SK-N-SH (cell line): ENCODE measurements around the gene ZRANB2. TPM values are rescaled to one million over a fixed set of nuclear protein-coding genes. Genes with fewer than 3 reads are reported as not detected.

Experiments used
- CTCF ChIA-PET: fragments of 300-600, 350-600 bp; formaldehyde crosslinking; extraction: SDS; loops from one replicate; lab custom pipeline; 2021; lab: Yijun Ruan, JAX
- POLR2A ChIA-PET: fragments of 350-600 bp; sonication (Branson Sonifier 250); formaldehyde crosslinking; extraction: SDS; loops from one replicate; lab custom pipeline; 2020; ENCODE audit warnings: antibody characterized with exemption, inconsistent platforms; lab: Yijun Ruan, JAX
- DNase-seq: peaks from one replicate; pipeline ENCODE4 v3.0.0; 2012
- H2AFZ ChIP-seq: fragments of 200-600 bp; sonication (generic); 2 replicates; pipeline ENCODE4 v1.8.1; 2016; ENCODE audit warnings: antibody characterized with exemption, mild to moderate bottlenecking, low read depth
- H3F3A ChIP-seq: fragments of 200-600 bp; sonication (generic); replicated peaks from 2 replicates; pipeline ENCODE3; 2016; ENCODE audit warnings: antibody characterized with exemption, mild to moderate bottlenecking; ENCODE audit not compliant: insufficient read depth
- H3K27ac ChIP-seq, 2 experiments: fragments of 200-500 bp in 1 of 2; fragments of 200-600 bp in 1 of 2; sonication (Bioruptor generic) in 1 of 2; sonication (generic), shearing (Covaris generic) in 1 of 2; 2 replicates each; pipeline versions ENCODE4 v1.5.1 to v1.6.1; 2014 to 2016; ENCODE audit warnings: low read depth in 2 of 2, inconsistent platforms in 1 of 2, low read length in 1 of 2, mild to moderate bottlenecking in 1 of 2, mixed read lengths in 1 of 2
- H3K27me3 ChIP-seq: fragments of 200-600 bp; sonication (generic), shearing (Covaris generic); 2 replicates; pipeline ENCODE4 v1.6.1; 2016; ENCODE audit warnings: mixed run types; ENCODE audit not compliant: insufficient read depth
- H3K36me3 ChIP-seq, 2 experiments: fragments of 200-500 bp in 1 of 2; fragments of 200-600 bp in 1 of 2; sonication (Bioruptor generic) in 1 of 2; sonication (generic) in 1 of 2; replicated peaks in 1 of 2; 2 replicates each; pipeline versions ENCODE3 to v1.5.1; 2014 to 2016; ENCODE audit warnings: low read length in 1 of 2, mild to moderate bottlenecking in 1 of 2; ENCODE audit not compliant: insufficient read depth in 2 of 2, control insufficient read depth in 1 of 2
- H3K4me1 ChIP-seq, 2 experiments: fragments of 200-500 bp in 1 of 2; fragments of 200-600 bp in 1 of 2; sonication (Bioruptor generic) in 1 of 2; sonication (generic), shearing (Covaris generic) in 1 of 2; 2 replicates each; pipeline versions ENCODE4 v1.5.1 to v1.6.1; 2014 to 2016; ENCODE audit warnings: low read depth in 1 of 2, low read length in 1 of 2, mixed run types in 1 of 2; ENCODE audit not compliant: insufficient read depth in 2 of 2, control insufficient read depth in 1 of 2
- H3K4me2 ChIP-seq: fragments of 200-600 bp; sonication (generic), shearing (Covaris generic); 2 replicates; pipeline ENCODE4 v1.6.1; 2017; ENCODE audit warnings: mixed run types
- H3K4me3 ChIP-seq, 2 experiments: fragments of 200-500 bp in 1 of 2; fragments of 200-600 bp in 1 of 2; sonication (Bioruptor generic) in 1 of 2; sonication (generic), shearing (Covaris generic) in 1 of 2; 2 replicates each; pipeline versions ENCODE4 v1.5.1 to v1.8.1; 2014 to 2016; ENCODE audit warnings: low read depth in 2 of 2, inconsistent platforms in 1 of 2, low read length in 1 of 2, mild to moderate bottlenecking in 1 of 2, mixed read lengths in 1 of 2, moderate library complexity in 1 of 2
- H3K79me2 ChIP-seq: fragments of 200-600 bp; sonication (generic); 2 replicates; pipeline ENCODE4 v1.8.1; 2017; ENCODE audit warnings: mild to moderate bottlenecking; ENCODE audit not compliant: insufficient read depth
- H3K9ac ChIP-seq: fragments of 200-600 bp; sonication (generic); 2 replicates; pipeline ENCODE4 v1.6.1; 2017; ENCODE audit warnings: mixed run types
- H3K9me2 ChIP-seq: fragments of 200-600 bp; sonication (generic); 2 replicates; pipeline ENCODE4 v1.6.1; 2017; ENCODE audit warnings: mixed run types
- H3K9me3 ChIP-seq: fragments of 200-600 bp; sonication (generic); 2 replicates; pipeline ENCODE4 v1.6.1; 2017; ENCODE audit warnings: mixed run types, mild to moderate bottlenecking, moderate library complexity
- H4K20me1 ChIP-seq: fragments of 200-600 bp; sonication (generic); 2 replicates; pipeline ENCODE4 v1.6.1; 2017; ENCODE audit warnings: mild to moderate bottlenecking, mixed run types; ENCODE audit not compliant: insufficient read depth
- ELF1 ChIP-seq: IDR thresholded peaks from 2 replicates; pipeline ENCODE4 v1.4.0; 2012
- EP300 ChIP-seq, 2 experiments: IDR thresholded peaks; 2 replicates each; pipeline versions ENCODE4 v1.4.0 to v1.6.1; 2012; ENCODE audit warnings: borderline replicate concordance in 1 of 2, low read depth in 1 of 2, low read length in 1 of 2
- FOSL2 ChIP-seq: IDR thresholded peaks from 2 replicates; pipeline ENCODE4 v1.4.0; 2012; ENCODE audit warnings: low read depth, mild to moderate bottlenecking, moderate library complexity, borderline replicate concordance
- FOXM1 ChIP-seq: IDR thresholded peaks from 2 replicates; pipeline ENCODE4 v1.4.0; 2012; ENCODE audit warnings: low read depth, mild to moderate bottlenecking
- GATA2 ChIP-seq: sonication (generic); formaldehyde crosslinking; IDR thresholded peaks from 2 replicates; pipeline ENCODE4 v1.5.0; 2020; ENCODE audit warnings: mild to moderate bottlenecking, missing genetic modification reagents
- MXI1 ChIP-seq: IDR thresholded peaks from 2 replicates; pipeline ENCODE4 v1.6.1; 2012; ENCODE audit warnings: mild to moderate bottlenecking, low read depth, low read length, improper control_type of control experiment
- NRF1 ChIP-seq: IDR thresholded peaks from 2 replicates; pipeline ENCODE4 v1.6.1; 2012; ENCODE audit warnings: low read depth, mild to moderate bottlenecking, low read length
- POLR2AphosphoS5 ChIP-seq: IDR thresholded peaks from 2 replicates; pipeline ENCODE4 v1.6.1; 2012; ENCODE audit warnings: low read depth, low read length
- RFX5 ChIP-seq: IDR thresholded peaks from 2 replicates; pipeline ENCODE4 v1.6.1; 2012; ENCODE audit warnings: mild to moderate bottlenecking, improper control_type of control experiment, low read length
- RXRA ChIP-seq: IDR thresholded peaks from 2 replicates; pipeline ENCODE4 v1.4.0; 2012; ENCODE audit warnings: low read depth, mild to moderate bottlenecking, borderline replicate concordance
- SIN3A ChIP-seq: IDR thresholded peaks from 2 replicates; pipeline ENCODE4 v1.6.1; 2012; ENCODE audit warnings: low read depth, mild to moderate bottlenecking, low read length, moderate library complexity, borderline replicate concordance
- SMC3 ChIP-seq: IDR thresholded peaks from 2 replicates; pipeline ENCODE4 v1.6.1; 2012; ENCODE audit warnings: low read depth, low read length, improper control_type of control experiment
- TAF1 ChIP-seq: IDR thresholded peaks from 2 replicates; pipeline ENCODE4 v1.6.1; 2012; ENCODE audit warnings: low read depth, mild to moderate bottlenecking, low read length, moderate library complexity, borderline replicate concordance
- WGBS: methylation state at CpG from one replicate; pipeline ENCODE4 v1.1.6; 2017; ENCODE audit warnings: low lambda C conversion rate; 5-methylcytosine and 5-hydroxymethylcytosine counted together
- polyA plus RNA-seq, 3 experiments: library from polyadenylated mRNA; depleted of rRNA; stranded (reverse); fragments of >200 nt; gene quantifications; 2 replicates each; pipeline ENCODE4 v1.2.3, GENCODE V29; 2012
- TF ChIP-seq, protein P1 (sequence below): IDR thresholded peaks from 2 replicates; pipeline ENCODE4 v1.4.0; 2012; ENCODE audit warnings: low read depth
- TF ChIP-seq, protein P2 (sequence below): fragments of 150-350 bp; IDR thresholded peaks from 2 replicates; pipeline ENCODE4 v1.6.1; 2016; ENCODE audit warnings: mild to moderate bottlenecking, low read depth, low read length
- TF ChIP-seq, protein P3 (sequence below): fragments of 200-600 bp; sonication (generic); IDR thresholded peaks from 2 replicates; pipeline ENCODE4 v1.6.1; 2017; ENCODE audit warnings: antibody characterized with exemption, mild to moderate bottlenecking, moderate library complexity

ZRANB2 gene
- polyA plus RNA-seq, 1 of the 3 experiments (the other 2 are of a cell fraction) = 45.2 TPM

DNA sequence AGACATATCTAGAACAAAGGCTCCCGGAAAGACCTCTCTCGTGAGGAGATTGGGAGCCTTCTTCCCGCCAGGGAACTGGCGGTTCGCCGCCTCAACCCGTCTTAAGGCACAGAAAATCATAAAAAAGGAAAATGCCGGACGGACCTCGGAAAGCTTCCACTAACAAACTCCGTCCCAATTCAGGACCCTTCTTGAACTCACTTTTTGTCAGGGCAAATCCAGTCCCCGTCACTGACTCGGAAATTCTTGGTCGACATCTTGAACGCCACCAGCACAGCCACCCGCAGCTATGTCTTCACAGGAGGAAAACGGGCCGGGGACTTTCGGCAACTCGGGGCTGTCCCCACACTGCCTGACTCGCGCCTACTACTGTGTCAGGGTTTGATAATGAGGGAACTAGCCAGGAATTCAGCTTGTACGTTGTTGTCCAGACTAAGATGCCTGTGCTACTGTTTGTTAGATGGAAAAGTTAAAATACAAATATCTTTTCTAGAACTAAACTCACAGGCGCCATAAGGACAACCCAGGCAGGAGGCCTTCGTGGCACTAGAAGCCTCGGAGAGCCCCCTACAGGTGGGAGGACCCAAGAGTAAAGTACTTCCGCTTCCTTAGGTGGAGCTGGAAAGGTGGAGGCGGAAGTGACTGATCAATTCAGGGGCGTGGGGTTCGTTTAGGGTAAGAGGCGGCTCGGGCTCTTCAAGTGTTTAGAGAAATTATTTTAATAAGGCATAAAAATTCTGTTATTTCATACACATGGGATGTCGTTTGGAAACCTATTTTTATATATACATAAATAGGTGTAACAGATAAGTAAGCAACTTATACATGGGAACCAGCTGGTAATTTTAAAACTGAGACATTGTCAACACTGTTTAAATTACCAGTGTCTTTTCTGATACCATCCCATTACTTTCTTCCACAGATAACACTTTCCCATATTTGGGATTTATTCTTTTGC, at the start of gene ZRANB2 (continued):
- TF ChIP-seq, protein P1, sequence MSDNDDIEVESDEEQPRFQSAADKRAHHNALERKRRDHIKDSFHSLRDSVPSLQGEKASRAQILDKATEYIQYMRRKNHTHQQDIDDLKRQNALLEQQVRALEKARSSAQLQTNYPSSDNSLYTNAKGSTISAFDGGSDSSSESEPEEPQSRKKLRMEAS = peak; percentile 70
- no peak for TF ChIP-seq GATA2
- TF ChIP-seq, protein P2, sequence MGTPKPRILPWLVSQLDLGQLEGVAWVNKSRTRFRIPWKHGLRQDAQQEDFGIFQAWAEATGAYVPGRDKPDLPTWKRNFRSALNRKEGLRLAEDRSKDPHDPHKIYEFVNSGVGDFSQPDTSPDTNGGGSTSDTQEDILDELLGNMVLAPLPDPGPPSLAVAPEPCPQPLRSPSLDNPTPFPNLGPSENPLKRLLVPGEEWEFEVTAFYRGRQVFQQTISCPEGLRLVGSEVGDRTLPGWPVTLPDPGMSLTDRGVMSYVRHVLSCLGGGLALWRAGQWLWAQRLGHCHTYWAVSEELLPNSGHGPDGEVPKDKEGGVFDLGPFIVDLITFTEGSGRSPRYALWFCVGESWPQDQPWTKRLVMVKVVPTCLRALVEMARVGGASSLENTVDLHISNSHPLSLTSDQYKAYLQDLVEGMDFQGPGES = no peak
- no peak for TF ChIP-seq FOSL2
- TF ChIP-seq, protein P3, sequence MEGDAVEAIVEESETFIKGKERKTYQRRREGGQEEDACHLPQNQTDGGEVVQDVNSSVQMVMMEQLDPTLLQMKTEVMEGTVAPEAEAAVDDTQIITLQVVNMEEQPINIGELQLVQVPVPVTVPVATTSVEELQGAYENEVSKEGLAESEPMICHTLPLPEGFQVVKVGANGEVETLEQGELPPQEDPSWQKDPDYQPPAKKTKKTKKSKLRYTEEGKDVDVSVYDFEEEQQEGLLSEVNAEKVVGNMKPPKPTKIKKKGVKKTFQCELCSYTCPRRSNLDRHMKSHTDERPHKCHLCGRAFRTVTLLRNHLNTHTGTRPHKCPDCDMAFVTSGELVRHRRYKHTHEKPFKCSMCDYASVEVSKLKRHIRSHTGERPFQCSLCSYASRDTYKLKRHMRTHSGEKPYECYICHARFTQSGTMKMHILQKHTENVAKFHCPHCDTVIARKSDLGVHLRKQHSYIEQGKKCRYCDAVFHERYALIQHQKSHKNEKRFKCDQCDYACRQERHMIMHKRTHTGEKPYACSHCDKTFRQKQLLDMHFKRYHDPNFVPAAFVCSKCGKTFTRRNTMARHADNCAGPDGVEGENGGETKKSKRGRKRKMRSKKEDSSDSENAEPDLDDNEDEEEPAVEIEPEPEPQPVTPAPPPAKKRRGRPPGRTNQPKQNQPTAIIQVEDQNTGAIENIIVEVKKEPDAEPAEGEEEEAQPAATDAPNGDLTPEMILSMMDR = peak; percentile 77
- TF ChIP-seq MXI1 = peak; percentile 74; the same call in 1 of the 2 replicates
- TF ChIP-seq TAF1 = peak; percentile 87
- no peak for TF ChIP-seq FOXM1
- TF ChIP-seq SMC3 = no peak
- TF ChIP-seq POLR2AphosphoS5 = peak; percentile 90

DNA sequence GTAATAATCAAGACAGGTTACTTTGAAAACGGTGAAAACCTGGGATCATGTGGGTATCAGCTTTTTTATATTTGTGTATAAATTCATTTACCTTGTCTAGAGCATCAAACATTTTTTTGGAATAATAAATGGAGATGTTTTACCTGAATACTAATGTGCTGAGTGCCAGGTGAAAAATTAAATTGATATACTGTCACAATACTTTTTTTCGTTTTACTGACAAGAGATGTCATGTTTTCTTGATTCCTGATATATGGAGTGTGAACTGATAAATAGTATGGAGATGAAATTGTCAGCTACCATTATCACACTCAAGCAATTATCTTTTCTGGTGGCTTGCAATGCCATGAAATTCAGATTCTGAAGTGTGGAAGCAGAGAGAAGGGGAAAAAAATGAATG, 47.2 kb upstream of the ZRANB2 start:
- Histone ChIP-seq H3K4me3 (no peak overlapping the region), H3K36me3 (no peaks in the 10 kb centered on the region), H3K9me3 (no peaks in the 10 kb centered on the region), H3K9ac (no peak overlapping the region), H3K4me2 (no peak overlapping the region), H3F3A (no peaks in the 10 kb centered on the region), H3K79me2 (no peaks in the 10 kb centered on the region), H4K20me1 (no peaks in the 10 kb centered on the region), H3K9me2 (no peaks in the 10 kb centered on the region), H3K27me3 (no peaks in the 10 kb centered on the region)
- DNase-seq = no peak
- CTCF ChIA-PET = no interaction called here
- POLR2A ChIA-PET = no interaction called here
- WGBS = 7% methylated on average over 2 of the region's 2 CpGs
- TF ChIP-seq NRF1 (no peak), EP300 (IDR thresholded peaks at IDR 0.05; ENCODE audit: borderline replicate concordance in 1 of 2, low read depth in 1 of 2, low read length in 1 of 2) (no peak), GATA2 (no peak), RFX5 (no peak), MXI1 (no peak), SIN3A (no peak), ELF1 (no peak), RXRA (no peak)
- TF ChIP-seq, all 33 proteins: peak for 0
- H3K4me1 ChIP-seq = no peaks in the 10 kb centered on the region
- H3K27ac ChIP-seq = no peak overlapping the region
- H2AFZ ChIP-seq = no peak overlapping the region
